B cell (primary cell): Measurements from ENCODE around the gene CALCOCO2. TPM values are rescaled to one million over a fixed set of nuclear protein-coding genes. Genes with fewer than 3 reads are reported as not detected.

ENCODE experiments used
- ATAC-seq: fragments of 200-7000 bp; cut with Tn5 transposase; one replicate; pipeline ENCODE4 v1.10.0; 2021; ENCODE audit warnings: low read depth, mild to moderate bottlenecking, moderate number of reproducible peaks, moderate library complexity
- CTCF ChIA-PET: fragments of 350-600 bp; sonication (Branson Sonifier 250); formaldehyde crosslinking; loops from one replicate; lab custom pipeline; 2021; ENCODE audit warnings: antibody characterized with exemption, inconsistent platforms; lab: Charles Lee
- POLR2A ChIA-PET: fragments of 350-600 bp; sonication (Branson Sonifier 250); formaldehyde crosslinking; loops from one replicate; lab custom pipeline; 2021; ENCODE audit warnings: antibody characterized with exemption; lab: Charles Lee
- DNase-seq: peaks from one replicate; pipeline ENCODE4 v3.0.0; 2013
- H2AFZ ChIP-seq: 2 replicates; pipeline ENCODE4 v1.6.1; 2012; ENCODE audit warnings: mild to moderate bottlenecking, low read depth, low read length; ENCODE audit not compliant: insufficient read depth, poor library complexity, severe bottlenecking
- H3K27ac ChIP-seq, 2 donors: 1 replicate in 1 of 2; 2 replicates in 1 of 2; pipeline ENCODE4 v1.5.1; 2012 to 2013; ENCODE audit warnings: low read length in 2 of 2, mild to moderate bottlenecking in 2 of 2, moderate library complexity in 1 of 2
- H3K27me3 ChIP-seq, 4 experiments: fragments of 200-600 bp in 1 of 4; sonication (generic) in 1 of 4; replicated peaks in 1 of 4; 1 replicate in 2 of 4; 2 replicates in 2 of 4; pipeline versions ENCODE4 v1.6.1 to v1.7.0; 2013 to 2016; ENCODE audit warnings: low read length in 3 of 4, mild to moderate bottlenecking in 2 of 4, mixed read lengths in 1 of 4, moderate library complexity in 1 of 4; ENCODE audit not compliant: insufficient read depth in 4 of 4, control insufficient read depth in 3 of 4; ENCODE audit errors: control extremely low read depth in 1 of 4
- H3K36me3 ChIP-seq, 2 experiments: replicated peaks in 1 of 2; 1 replicate in 1 of 2; 2 replicates in 1 of 2; pipeline versions ENCODE4 v1.6.1 to v1.7.1; 2013; ENCODE audit warnings: low read length in 1 of 2; ENCODE audit not compliant: insufficient read depth in 2 of 2, control insufficient read depth in 1 of 2; ENCODE audit errors: control extremely low read depth in 1 of 2, extremely low read depth in 1 of 2
- H3K4me1 ChIP-seq, 2 donors: fragments of 200-600 bp in 1 of 2; sonication (generic) in 1 of 2; 1 replicate in 1 of 2; 2 replicates in 1 of 2; pipeline versions ENCODE4 v1.5.1 to v1.6.1; 2013 to 2017; ENCODE audit warnings: low read length in 2 of 2; ENCODE audit not compliant: control insufficient read depth in 2 of 2, insufficient read depth in 2 of 2
- H3K4me2 ChIP-seq: replicated peaks from 2 replicates; pipeline ENCODE3; 2012; ENCODE audit warnings: mild to moderate bottlenecking, low read depth, low read length; ENCODE audit not compliant: poor library complexity, severe bottlenecking
- H3K4me3 ChIP-seq, 5 experiments: fragments of 200-600 bp in 1 of 5; sonication (generic) in 1 of 5; 1 replicate in 3 of 5; 2 replicates in 2 of 5; pipeline versions ENCODE4 v1.5.1 to v1.7.0; 2011 to 2016; ENCODE audit warnings: low read length in 4 of 5, mild to moderate bottlenecking in 4 of 5, low read depth in 2 of 5, control low read depth in 1 of 5, moderate library complexity in 1 of 5; ENCODE audit not compliant: insufficient read depth in 1 of 5; ENCODE audit errors: control extremely low read depth in 1 of 5, extremely low read depth in 1 of 5
- H3K79me2 ChIP-seq: fragments of 200-600 bp; sonication (generic); one replicate; pipeline ENCODE4 v1.6.0; 2016; ENCODE audit warnings: low read length; ENCODE audit not compliant: control insufficient read depth, insufficient read depth
- H3K9ac ChIP-seq: fragments of 200-600 bp; sonication (generic); 2 replicates; pipeline ENCODE4 v1.6.1; 2017; ENCODE audit warnings: mild to moderate bottlenecking, low read length, moderate library complexity
- H3K9me3 ChIP-seq, 3 donors: one replicate each; pipeline versions ENCODE4 v1.6.1 to v1.7.1; 2013; ENCODE audit warnings: low read length in 2 of 3; ENCODE audit not compliant: control insufficient read depth in 2 of 3, insufficient read depth in 1 of 3; ENCODE audit errors: control extremely low read depth in 1 of 3
- H4K20me1 ChIP-seq: 2 replicates; pipeline ENCODE4 v1.6.0; 2012; ENCODE audit warnings: mild to moderate bottlenecking, low read length; ENCODE audit not compliant: insufficient read depth, control insufficient read depth, poor library complexity, severe bottlenecking
- H3K27ac Mint-ChIP-seq: one replicate; pipeline ENCODE4 v1.8.0; 2021; ENCODE audit warnings: mixed read lengths
- H3K27me3 Mint-ChIP-seq: one replicate; pipeline ENCODE4 v1.8.0; 2021; ENCODE audit warnings: mixed read lengths
- H3K4me1 Mint-ChIP-seq: one replicate; pipeline ENCODE4 v1.8.0; 2021; ENCODE audit warnings: mixed read lengths
- H3K4me3 Mint-ChIP-seq: one replicate; pipeline ENCODE4 v1.8.0; 2021; ENCODE audit warnings: mixed read lengths
- H3K9me3 Mint-ChIP-seq: one replicate; pipeline ENCODE4 v1.8.0; 2022; ENCODE audit warnings: mixed read lengths; ENCODE audit not compliant: insufficient read depth
- EZH2 ChIP-seq: IDR thresholded peaks from 2 replicates; pipeline ENCODE4 v1.6.1; 2012; ENCODE audit warnings: borderline replicate concordance, low read depth, mild to moderate bottlenecking, moderate library complexity, low read length; ENCODE audit not compliant: insufficient read depth, poor library complexity, severe bottlenecking
- WGBS: methylation state at CpG from one replicate; pipeline ENCODE4 v1.1.5; 2013; ENCODE audit warnings: missing lambda C conversion rate; ENCODE audit not compliant: insufficient coverage; 5-methylcytosine and 5-hydroxymethylcytosine counted together
- intact Hi-C: fragments of 100-400 bp; cut with micrococcal nuclease; formaldehyde crosslinking; loops from one replicate; pipeline ENCODE4 v1.10.0; 2022
- polyA plus RNA-seq: library from polyadenylated mRNA; depleted of rRNA; stranded (reverse); fragments of >200 nt; gene quantifications from 2 replicates; pipeline ENCODE4 v1.2.3, GENCODE V29; 2012
- total RNA-seq, 2 donors: library from RNA; stranded (reverse); fragments of 120-200 nt in 1 of 2; gene quantifications; 1 replicate in 1 of 2; 2 replicates in 1 of 2; pipeline versions ENCODE4 v1.2.3 to v1.2.4, GENCODE V29; 2013 to 2022
- TF ChIP-seq, protein P1 (sequence below): fragments of 200-600 bp; IDR thresholded peaks from one replicate; pipeline ENCODE4 v1.8.0; 2022; ENCODE audit warnings: antibody characterized with exemption, mild to moderate bottlenecking

Gene CALCOCO2
- total and polyA plus RNA-seq, 2 donors (not counting 1 experiment from before 2014, with no cell fraction given), result 49.6 to 148 TPM

DNA sequence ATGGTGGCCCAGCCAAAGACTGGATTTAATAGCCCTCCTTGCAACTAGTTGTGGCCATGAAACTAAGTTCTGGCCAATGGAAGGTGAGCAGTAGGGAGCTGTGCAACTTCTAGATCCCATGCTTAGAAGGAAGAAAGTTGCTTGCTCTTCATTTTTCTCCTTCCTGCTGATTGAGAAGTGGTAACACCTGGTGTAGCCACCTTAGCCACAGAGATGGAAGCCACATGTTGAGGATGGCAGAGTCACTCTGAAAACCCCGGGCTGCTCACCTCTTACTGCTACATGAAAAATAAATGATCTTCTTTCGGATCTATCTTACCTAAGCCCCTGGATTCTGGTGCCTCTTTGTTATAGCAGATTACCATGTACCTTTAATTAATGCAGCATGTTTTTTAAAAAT lies 51.4 kb downstream of the CALCOCO2 start:
- no peaks in the 10 kb centered on the region for H3K9me3 Mint-ChIP-seq
- 86% methylated on average over 1 of the region's 2 CpGs for WGBS
- Histone ChIP-seq H3K4me2 (no peak overlapping the region), H3K4me3 (no peak overlapping the region), H3K9ac (no peak overlapping the region), H3K79me2 (no peaks in the 10 kb centered on the region), H3K4me1 (peaks cover 4 to 6% of the 10 kb centered on the region in 2 donors), H4K20me1 (no peaks in the 10 kb centered on the region), H3K27me3 (peaks cover 0 to 3% (median 0%) of the 10 kb centered on the region in 4 experiments), H3K36me3 (no peaks in the 10 kb centered on the region), H3K27ac (no peak overlapping the region), H2AFZ (no peak overlapping the region), H3K9me3 (peaks cover 0 to 6% (median 0%) of the 10 kb centered on the region in 3 donors)
- H3K4me1 Mint-ChIP-seq, result peaks cover 3% of the 10 kb centered on the region
- POLR2A ChIA-PET, result no interaction called here
- intact Hi-C loops, result no loop called here
- CTCF ChIA-PET, result interaction anchor here (0.6 to 23.0 kb wide), 7 partner anchors 12 to 682 kb away, joined by 3 to 730 read pairs (median 3); partner anchors contain the start of gene TTLL6
- TF ChIP-seq EZH2, result no peak
- TF ChIP-seq, protein P1, sequence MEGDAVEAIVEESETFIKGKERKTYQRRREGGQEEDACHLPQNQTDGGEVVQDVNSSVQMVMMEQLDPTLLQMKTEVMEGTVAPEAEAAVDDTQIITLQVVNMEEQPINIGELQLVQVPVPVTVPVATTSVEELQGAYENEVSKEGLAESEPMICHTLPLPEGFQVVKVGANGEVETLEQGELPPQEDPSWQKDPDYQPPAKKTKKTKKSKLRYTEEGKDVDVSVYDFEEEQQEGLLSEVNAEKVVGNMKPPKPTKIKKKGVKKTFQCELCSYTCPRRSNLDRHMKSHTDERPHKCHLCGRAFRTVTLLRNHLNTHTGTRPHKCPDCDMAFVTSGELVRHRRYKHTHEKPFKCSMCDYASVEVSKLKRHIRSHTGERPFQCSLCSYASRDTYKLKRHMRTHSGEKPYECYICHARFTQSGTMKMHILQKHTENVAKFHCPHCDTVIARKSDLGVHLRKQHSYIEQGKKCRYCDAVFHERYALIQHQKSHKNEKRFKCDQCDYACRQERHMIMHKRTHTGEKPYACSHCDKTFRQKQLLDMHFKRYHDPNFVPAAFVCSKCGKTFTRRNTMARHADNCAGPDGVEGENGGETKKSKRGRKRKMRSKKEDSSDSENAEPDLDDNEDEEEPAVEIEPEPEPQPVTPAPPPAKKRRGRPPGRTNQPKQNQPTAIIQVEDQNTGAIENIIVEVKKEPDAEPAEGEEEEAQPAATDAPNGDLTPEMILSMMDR, result no peak
- H3K27me3 Mint-ChIP-seq, result peaks cover 3% of the 10 kb centered on the region
- H3K27ac Mint-ChIP-seq, result no peak overlapping the region
- ATAC-seq, result no peak
- H3K4me3 Mint-ChIP-seq, result no peak overlapping the region
- no peak for DNase-seq

DNA sequence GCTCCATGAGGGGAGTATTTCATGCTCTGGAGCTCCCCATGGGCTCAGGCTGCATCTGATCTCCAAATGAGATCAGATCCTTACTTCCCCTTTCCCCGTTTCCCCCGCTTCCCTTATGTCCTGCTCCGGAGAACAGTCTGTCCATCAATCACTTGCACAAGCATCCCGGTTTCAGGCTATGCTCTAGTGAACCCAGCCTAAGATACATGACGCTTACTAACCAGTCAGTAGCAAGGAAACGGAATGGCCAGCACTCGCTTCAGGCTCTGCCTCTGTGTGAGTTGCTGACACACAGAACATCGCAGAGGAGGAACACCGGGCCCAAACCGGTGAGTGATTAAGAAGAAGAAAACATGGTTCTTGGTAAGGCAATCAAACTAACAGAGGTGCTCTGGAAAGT lies 52.3 kb downstream of the CALCOCO2 start:
- Histone ChIP-seq H3K27me3 (no peaks in the 10 kb centered on the region), H3K36me3 (no peaks in the 10 kb centered on the region), H2AFZ (no peak overlapping the region), H3K79me2 (no peaks in the 10 kb centered on the region), H3K4me1 (peaks cover 4 to 6% of the 10 kb centered on the region in 2 donors), H3K4me3 (no peak overlapping the region), H4K20me1 (no peaks in the 10 kb centered on the region), H3K9me3 (peaks cover 0 to 6% (median 0%) of the 10 kb centered on the region in 3 donors), H3K4me2 (no peak overlapping the region), H3K27ac (no peak overlapping the region), H3K9ac (no peak overlapping the region)
- POLR2A ChIA-PET, result no interaction called here
- no peak for TF ChIP-seq EZH2
- TF ChIP-seq, protein P1, result no peak
- Mint-ChIP-seq H3K27me3 (no peaks in the 10 kb centered on the region), H3K9me3 (no peaks in the 10 kb centered on the region), H3K4me1 (peaks cover 3% of the 10 kb centered on the region), H3K27ac (no peak overlapping the region), H3K4me3 (peak overlapping the region; percentile 26)
- ATAC-seq (no peak), DNase-seq (no peak)
- intact Hi-C loops, result no loop called here
- WGBS, result 78% methylated on average over 10 of the region's 10 CpGs
- CTCF ChIA-PET, result interaction anchor here (0.7 to 23.0 kb wide), 7 partner anchors 9 to 204 kb away, joined by 3 to 730 read pairs (median 12); partner anchors contain the start of genes ATP5MC1, PRAC2 and TTLL6
